GM10266 (cell line): ENCODE results near the gene NFATC4.
"Not testable (repeated sequence)": the region's sequence is repeated elsewhere in the genome, so short reads cannot be mapped to it uniquely, and the experiment has no call there.

Experiments
- DNase-seq: peaks from one replicate; pipeline ENCODE4 v3.0.0; 2012; ENCODE audit errors: extremely low spot score
- TF ChIP-seq, protein P1 (sequence below): IDR thresholded peaks from 2 replicates; pipeline ENCODE4 v1.5.1; 2012; ENCODE audit warnings: mild to moderate bottlenecking, low read depth; ENCODE audit not compliant: control insufficient read depth, insufficient read depth; ENCODE audit errors: missing control alignments

Gene NFATC4

DNA sequence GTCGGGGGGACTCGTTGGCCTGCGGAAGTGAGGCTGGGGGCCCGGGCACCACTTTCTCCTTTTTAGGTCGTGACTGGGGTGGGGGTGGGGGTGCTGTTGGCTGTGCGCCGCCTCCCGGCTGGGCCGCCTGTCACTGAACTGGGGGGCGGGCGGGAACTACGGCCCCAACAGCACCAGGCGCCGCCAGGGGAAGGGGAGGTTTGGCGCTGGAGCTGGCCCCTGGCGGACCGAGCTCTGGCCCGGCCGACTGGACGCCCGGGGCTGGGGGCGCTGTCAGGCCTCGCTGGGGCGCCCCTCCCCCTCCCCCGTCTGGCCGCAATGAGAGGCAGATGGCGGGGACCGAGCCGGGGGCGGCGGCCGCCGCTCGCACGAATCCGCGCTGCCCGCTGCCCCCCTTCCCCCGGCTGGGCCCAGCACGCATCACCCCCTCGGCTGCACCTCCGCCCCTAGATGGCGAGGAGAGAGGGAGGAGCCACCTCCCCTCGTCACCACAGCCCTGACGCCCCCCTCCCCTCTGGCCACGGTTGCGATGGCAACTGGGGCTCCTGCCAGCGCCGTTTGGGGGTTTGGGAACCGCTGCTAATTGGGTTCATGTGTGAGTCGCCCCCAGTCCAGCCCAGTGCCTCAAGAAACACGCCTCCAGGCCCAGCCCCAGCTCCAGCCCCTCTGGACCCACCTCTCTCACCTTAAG is 723 bp downstream of the NFATC4 start:
- TF ChIP-seq, protein P1, sequence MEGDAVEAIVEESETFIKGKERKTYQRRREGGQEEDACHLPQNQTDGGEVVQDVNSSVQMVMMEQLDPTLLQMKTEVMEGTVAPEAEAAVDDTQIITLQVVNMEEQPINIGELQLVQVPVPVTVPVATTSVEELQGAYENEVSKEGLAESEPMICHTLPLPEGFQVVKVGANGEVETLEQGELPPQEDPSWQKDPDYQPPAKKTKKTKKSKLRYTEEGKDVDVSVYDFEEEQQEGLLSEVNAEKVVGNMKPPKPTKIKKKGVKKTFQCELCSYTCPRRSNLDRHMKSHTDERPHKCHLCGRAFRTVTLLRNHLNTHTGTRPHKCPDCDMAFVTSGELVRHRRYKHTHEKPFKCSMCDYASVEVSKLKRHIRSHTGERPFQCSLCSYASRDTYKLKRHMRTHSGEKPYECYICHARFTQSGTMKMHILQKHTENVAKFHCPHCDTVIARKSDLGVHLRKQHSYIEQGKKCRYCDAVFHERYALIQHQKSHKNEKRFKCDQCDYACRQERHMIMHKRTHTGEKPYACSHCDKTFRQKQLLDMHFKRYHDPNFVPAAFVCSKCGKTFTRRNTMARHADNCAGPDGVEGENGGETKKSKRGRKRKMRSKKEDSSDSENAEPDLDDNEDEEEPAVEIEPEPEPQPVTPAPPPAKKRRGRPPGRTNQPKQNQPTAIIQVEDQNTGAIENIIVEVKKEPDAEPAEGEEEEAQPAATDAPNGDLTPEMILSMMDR: peak; percentile 3
- DNase-seq: peak; percentile 75

DNA sequence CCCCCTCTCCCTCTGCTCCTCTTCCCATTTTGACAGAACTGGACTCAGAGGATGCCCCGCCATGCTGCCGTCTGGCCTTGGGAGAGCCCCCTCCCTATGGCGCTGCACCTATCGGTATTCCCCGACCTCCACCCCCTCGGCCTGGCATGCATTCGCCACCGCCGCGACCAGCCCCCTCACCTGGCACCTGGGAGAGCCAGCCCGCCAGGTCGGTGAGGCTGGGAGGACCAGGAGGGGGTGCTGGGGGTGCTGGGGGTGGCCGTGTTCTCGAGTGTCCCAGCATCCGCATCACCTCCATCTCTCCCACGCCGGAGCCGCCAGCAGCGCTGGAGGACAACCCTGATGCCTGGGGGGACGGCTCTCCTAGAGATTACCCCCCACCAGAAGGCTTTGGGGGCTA is 1.5 kb downstream of the NFATC4 start:
- TF ChIP-seq, protein P1: no peak
- DNase-seq: no peak

DNA sequence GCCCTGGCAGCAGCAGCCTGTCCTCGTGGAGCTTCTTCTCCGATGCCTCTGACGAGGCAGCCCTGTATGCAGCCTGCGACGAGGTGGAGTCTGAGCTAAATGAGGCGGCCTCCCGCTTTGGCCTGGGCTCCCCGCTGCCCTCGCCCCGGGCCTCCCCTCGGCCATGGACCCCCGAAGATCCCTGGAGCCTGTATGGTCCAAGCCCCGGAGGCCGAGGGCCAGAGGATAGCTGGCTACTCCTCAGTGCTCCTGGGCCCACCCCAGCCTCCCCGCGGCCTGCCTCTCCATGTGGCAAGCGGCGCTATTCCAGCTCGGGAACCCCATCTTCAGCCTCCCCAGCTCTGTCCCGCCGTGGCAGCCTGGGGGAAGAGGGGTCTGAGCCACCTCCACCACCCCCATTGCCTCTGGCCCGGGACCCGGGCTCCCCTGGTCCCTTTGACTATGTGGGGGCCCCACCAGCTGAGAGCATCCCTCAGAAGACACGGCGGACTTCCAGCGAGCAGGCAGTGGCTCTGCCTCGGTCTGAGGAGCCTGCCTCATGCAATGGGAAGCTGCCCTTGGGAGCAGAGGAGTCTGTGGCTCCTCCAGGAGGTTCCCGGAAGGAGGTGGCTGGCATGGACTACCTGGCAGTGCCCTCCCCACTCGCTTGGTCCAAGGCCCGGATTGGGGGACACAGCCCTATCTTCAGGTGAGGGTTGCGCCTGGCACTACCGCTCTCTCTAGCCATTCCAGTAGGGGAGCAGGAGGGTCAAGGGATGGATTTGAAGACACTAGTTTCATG is 2.1 kb downstream of the NFATC4 start:
- no peak for DNase-seq
- TF ChIP-seq, protein P1: no peak

DNA sequence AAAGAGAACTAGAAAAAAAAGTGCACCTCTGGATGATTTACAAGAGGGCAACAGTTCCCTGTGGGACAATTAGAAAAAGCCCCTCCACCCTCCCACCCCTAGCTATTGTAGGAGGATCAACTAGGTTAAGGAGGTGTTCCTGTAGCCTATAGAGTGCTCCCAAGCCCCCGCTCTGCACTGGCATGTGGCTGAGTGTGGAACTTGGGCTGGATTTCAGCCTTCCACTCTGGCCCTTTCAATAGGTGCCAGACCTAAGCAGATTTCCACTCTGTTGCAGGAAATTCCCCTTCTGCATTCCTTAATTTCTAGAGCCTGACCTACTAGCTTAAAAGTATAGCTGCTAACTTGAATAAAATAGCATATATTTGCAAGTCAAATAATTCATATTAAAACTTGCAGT is 2.8 kb downstream of the NFATC4 start:
- DNase-seq: no peak
- TF ChIP-seq, protein P1: no peak

DNA sequence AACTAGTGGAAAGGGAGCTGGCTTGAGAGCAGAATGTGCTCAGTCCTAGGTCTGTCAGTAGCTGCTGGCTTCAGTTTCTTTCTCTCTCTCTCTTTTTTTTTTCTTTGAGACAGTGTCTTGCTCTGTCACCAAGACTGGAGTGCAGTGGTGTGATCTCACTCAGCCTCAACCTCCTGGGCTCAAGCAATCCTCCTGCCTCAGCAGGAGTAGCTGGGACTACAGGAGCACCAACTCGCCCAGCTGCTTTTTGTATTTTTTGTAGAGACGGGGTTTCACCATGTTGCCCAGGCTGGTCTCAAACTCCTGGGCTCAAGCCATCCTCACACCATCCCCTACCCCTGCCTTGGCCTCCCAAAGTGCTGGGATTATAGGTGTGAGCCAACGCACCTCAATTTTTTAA is 3.6 kb downstream of the NFATC4 start:
- not testable (repeated sequence) for DNase-seq

DNA sequence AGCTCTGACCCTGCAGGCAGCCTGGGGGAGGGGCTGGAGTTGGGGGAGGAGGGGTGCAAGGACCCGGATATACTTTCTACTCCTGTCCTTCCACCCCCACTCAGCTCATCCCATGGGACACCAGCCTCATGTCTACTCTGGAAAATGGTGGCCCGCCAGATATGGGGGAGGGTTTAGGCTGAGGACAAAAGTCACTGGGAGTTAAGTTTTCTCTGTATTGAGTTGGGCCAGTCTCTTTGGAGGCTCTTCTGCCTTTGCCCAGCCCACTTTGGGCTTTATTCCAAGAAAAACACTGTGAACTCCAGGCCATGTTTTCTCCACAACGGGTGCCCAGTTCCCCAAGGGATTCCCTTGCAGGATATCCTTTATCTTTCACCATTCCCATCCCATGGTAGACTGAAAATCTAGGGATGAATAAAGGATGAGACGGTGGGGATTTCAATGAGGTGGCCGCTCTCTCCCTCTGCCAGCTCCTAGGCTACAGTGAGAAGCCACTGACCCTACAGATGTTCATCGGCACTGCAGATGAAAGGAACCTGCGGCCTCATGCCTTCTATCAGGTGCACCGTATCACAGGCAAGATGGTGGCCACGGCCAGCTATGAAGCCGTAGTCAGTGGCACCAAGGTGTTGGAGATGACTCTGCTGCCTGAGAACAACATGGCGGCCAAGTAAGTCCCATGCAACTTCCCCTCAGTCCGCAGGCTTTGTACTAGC is 4.9 kb downstream of the NFATC4 start:
- TF ChIP-seq, protein P1: no peak

DNA sequence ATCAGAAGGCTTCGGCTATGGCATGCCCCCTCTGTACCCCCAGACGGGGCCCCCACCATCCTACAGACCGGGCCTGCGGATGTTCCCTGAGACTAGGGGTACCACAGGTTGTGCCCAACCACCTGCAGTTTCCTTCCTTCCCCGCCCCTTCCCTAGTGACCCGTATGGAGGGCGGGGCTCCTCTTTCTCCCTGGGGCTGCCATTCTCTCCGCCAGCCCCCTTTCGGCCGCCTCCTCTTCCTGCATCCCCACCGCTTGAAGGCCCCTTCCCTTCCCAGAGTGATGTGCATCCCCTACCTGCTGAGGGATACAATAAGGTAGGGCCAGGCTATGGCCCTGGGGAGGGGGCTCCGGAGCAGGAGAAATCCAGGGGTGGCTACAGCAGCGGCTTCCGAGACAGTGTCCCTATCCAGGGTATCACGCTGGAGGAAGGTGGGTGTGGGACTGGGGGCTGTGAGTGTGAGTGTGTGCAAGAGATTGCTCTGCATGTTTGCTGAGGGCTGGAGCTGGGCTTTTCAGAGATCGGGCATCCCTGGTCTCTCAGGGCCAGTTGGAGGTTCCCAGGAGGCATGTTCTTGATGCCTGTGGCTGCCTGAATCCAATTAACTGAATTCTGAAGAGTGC is 8.6 kb downstream of the NFATC4 start:
- no peak for DNase-seq
- TF ChIP-seq, protein P1: no peak

More for the DNA sequence above, 4.9 kb downstream of the NFATC4 start:
- DNase-seq: no peak
